Measurements from ENCODE around the gene FGFR1OP2.
"Not testable (repeated sequence)": the region's sequence is repeated elsewhere in the genome, so short reads cannot be mapped to it uniquely, and the experiment has no call there.

Gene FGFR1OP2

DNA sequence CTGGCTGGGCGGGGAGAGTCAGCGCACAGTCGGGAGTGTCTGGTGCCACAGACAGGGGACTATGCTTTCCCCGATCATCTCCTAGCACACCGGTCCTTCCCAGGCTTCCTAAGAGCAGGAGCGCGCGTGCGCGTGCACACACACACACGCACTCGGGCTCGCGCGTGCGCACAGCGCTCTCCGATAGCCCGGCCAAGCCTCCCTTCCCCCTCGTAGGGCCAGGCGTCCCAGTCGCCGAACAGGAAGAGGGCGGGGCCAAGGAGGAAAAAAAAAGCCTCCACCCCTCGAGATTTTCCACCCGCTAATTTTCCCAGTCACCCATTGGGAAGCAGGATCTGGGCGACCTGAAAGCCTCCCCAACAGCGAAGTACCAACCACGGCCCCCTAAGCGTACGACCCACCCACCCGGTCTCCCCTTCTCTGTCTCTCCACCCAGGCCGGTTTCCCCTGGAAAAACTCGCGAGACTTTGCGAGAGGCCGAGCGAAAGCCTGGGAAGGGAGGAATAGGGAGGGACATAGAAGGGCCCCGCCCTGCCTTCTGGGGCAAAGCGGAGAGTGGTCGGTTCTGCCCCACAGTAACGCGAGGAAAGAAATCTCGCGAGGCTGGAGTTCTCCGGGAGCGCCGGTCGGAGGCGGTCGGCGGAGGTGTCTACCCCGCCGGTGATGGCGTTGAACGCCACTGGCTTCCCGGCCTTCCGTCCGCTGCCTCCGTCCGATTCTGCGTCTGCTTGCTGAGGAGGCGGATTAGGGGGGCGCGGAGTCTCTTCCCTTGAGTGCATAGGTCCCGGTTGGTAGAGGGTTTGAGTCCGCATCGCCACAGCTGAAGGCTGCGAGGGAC, at the start of gene FGFR1OP2, which contains the start of gene INTS13:
TSS of gene FGFR1OP2 (plus strand) at position 608 of the 838 bp plus-strand sequence. CDS start 15,689 bp downstream, outside the sequence.
TSS of gene INTS13 (minus strand) at position 119 of the 838 bp plus-strand sequence. CDS start 1,178 bp downstream, outside the sequence.
- peak; percentile 98 for DNase-seq (ENCODE audit: low read depth)

DNA sequence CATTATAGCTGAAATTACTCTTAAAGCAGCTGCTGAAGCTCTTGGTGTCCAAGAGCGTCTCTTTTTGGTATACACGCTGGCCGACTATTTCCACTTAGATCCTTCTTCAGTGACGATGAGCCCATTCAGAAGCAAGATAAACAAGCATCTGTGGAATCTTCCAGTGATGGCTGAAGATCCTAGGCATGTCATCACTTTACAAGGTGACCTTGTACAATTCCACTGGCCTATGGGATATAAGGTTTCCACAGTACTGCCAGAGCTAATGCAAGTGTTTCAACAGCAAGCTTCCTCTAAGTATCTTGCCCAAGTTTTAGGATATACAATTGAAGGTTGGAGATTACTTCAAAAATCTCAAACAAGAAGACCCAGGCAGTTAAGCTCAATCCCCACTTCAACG, 47.5 kb upstream of the FGFR1OP2 start:
- no peak for DNase-seq (ENCODE audit: low read depth)

DNA sequence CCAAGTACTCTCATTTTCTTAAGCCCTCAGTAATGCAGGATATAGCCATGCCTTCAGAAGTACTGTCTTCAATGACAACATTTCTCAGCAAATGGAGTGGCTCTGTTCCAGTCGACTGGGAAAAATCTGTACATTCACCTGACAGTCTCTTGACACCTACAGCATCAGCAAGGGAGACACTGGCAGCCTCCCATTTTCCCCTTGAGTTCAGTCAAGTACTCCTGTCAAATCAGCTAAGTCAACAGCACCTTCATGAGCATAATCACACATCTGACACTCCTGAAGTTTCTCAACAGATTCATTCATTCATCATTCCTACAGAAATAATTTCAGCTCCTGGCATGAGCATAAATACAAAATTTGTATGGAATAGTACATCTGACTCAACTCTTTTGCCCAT, 46.6 kb upstream of the FGFR1OP2 start:
- no peak for DNase-seq (ENCODE audit: low read depth)

DNA sequence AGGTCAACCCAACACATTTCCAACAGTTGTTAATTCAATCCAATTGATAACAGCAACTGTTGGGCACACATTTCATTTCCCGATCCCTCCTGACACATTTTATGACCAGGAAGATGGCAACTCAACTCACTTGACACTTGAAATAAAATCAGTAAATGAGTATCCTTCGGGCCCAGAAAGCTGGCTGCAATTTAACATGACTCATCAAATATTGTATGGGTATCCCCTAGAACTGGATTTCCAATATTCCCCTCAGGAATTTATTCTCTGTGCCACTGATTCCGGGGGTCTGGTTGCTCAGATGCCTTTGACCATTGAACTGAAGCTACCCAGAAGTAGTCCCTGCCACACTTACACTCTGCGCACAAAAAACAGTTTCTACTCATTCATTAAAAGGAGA, 42.6 kb upstream of the FGFR1OP2 start:
- DNase-seq (ENCODE audit: low read depth), result no peak

DNA sequence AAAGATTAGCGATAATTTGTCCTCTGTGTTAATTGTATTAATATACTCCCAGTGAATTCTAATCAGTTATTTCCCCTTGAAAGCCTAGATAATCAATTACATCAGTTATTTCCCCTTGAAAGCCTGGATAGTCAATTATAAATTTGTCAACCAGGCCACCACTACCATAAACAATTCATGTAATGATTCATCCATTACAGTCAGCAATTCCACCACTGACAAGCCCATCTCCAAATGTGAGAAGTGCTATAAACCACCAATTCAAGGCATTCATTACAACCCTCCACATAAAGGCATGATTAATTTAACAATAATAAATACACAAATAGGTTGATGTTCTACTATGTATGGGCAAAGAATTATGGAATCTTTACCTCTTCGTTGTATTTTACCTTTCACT, 41.4 kb upstream of the FGFR1OP2 start:
- no peak for DNase-seq (ENCODE audit: low read depth)

DNA sequence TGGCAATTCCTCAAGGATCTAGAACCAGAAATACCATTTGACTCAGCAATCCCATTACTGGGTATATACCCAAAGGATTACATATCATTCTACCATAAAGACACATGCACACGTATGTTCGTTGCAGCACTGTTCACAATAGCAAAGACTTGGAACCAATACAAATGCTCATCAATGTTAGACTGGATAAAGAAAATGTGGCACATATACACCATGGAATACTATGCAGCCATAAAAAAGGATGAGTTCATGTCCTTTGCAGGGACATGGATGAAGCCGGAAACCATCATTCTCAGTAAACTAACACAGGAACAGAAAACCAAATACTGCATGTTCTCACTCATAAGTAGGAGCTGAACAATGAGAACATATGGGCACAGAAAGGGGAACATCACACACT, 34.9 kb upstream of the FGFR1OP2 start:
- not testable (repeated sequence) for DNase-seq (ENCODE audit: low read depth)

DNA sequence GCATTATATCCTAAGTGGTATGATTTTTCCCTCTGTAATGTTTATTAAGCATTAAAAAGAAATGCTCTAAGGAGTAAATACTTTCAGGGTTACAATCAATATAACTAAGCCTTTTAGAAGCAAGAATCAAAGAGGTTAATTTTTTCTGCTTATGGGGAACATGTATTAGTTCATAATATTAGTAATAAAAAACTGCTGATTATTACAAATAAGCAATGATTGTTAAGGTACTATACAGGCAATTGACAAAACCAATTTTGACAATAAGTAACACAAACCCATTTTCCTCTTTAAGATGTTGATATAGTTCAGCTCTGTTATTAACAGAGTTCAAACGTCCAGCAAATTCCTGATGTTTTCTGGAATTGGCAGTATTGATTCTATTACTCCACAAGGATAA, 32.2 kb upstream of the FGFR1OP2 start:
- DNase-seq (ENCODE audit: low read depth), result no peak

DNA sequence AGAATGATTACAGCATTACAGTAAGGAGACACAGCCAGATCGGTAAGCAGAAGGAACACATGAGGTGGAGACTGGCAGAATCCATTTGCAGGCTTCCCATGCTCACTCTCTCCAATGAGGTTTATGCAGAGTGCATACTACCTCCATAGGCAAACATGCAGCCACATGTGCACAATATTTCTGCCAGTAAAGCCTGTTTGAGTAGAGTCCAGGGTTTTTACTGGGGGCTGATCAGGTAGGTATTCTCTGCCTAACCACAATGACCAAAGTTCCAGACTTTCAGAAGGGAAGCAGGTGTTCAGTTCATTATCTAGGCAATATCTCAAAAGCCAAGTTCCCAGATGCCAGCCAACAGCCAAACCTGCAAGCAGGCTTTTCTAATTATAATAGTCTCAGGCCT, 31.6 kb upstream of the FGFR1OP2 start:
- no peak for DNase-seq (ENCODE audit: low read depth)

DNA sequence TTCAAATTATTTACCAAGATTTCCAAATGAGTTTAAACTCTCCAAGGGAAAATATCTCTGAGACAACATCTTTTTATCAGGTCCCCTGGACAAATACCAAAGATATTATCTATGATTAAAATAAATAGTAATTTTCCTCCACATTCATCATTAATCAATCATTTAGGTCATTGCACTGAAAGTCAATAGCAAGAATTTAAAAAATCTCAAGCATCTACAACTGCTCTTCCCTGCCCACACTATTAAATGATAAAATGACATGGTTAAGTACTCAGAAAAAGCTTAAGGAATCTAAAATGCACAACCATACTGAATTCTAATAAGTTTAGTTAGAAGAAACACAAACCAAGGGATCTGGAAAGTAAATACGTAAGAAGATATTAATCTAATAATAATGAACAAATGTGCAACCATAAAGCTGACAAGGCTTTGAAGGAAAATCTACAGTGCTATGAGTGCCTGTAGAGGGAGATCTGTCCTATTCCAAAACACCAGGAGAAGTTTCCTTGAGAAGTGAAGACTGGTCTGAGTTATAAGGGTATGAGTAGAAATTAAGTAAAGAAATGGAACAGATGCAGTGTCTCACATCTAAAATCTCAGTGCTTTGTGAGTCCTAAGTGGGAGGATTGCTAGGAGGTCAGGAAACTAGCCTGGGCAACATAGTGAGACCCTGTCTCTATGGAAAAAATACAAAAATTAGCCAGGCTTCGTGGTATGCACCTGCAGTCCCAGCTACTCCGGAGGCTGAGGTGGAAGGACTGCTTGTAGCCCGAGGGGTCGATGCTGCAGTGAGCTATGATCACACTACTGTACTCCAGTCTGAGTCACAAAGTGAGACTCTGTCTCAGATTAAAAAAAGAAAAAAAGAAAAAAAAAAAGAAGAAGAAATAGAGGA, 19.7 kb upstream of the FGFR1OP2 start:
- no peak for DNase-seq (ENCODE audit: low read depth)

DNA sequence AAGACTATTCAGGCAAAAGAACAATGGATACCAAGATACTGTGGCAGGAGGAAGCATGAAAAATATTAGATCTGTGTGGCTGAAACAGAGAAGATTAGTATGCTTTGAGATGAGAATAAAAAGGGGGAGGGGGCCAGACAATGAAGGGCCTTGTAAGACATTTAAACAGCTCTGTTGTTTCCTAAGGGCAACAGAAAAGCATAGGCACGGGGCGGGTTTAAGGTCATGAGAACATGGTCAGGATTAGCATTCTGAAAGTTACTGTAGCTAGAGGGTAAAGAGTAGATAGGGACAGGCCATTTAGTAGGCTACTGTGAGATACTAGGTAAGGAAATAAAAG, 19.1 kb upstream of the FGFR1OP2 start:
- no peak for DNase-seq (ENCODE audit: low read depth)

DNA sequence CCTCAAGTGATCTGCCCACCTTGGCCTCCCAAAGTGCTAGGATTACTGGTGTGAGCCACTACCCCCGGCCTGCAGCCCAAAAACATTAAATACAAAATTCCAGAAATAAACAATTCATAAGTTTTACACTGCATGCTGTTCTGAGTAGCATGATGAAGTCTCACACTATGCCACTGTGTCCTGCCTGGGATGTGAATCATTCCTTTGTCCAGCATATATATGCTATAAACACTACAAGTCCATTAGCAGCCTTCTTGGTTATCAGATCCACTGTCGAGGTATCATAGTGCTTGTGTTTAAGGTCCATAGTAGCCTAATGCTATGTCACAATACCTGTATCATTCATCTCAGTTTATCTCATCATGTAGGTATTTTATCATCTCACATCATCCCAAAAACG, 16.4 kb upstream of the FGFR1OP2 start:
- DNase-seq (ENCODE audit: low read depth), result no peak

DNA sequence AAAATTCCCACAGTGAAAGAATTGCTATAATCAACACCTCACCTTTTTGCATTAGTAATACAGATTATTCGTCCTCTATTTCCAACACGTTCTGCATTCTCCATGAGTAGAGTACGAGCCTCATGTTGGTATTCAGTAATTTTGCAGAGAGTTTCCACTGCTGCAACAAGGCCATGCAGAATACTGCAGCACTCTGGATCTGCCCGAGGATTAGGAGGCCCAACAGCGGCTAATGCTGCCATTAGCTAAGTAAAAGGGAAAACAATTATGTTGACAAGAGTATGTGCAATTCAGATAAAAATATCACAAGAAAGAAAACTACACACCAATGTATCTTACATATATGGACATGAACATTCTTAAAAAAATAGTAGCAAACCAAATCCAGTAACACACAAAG, 9.6 kb upstream of the FGFR1OP2 start:
- no peak for DNase-seq (ENCODE audit: low read depth)

DNA sequence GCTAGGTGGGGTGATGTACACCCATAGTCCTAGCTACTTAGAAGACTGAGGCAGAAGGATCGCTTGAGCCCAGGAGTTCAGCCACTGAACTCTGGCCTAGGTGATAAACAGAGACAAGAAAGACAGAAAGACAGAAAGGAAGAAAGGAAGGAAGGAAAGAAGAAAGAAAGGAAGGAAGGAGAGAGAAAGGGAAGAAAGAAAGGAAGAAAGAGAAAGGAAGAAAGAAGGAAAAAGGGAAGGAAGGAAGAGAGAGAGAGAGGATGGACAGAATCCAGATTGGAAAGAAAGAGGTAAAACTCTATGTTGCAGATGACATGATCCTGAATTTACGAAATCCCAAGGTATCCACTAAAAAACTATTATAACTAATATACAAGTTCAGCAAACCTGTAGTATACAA, 8.7 kb upstream of the FGFR1OP2 start:
- DNase-seq (ENCODE audit: low read depth), result no peak

DNA sequence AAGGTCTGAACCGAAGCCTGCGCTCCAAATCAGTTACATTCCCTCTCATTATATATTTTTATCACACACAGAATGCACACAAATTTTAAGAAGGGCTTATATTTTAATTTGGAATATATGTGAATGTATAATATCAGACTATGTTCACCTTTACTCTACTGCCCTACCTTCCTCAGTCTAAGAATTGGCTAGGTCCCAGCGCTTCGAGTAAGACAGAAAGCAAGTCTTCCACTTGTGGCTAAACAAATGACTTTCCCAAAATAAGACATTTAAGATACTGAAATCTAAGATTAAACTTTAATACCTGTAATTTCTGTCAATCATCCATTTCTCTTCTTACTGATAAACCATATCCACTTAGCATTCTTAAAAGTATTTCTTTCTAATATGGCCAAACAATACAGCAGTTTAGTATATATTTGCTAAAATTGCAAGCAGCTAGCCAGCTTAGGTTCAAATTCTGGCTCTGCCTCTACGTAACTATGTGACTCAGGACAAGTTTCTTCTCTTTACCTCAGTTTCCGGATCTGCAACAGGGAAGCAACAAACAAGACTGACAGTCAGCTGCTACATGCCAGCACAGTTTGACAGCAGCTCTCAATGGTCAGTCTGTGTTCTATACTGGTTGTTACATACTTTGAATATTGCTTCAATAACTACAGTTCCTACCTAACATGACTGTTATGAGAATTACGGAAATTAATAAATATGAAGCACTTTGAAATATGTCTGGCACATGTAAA, 2.5 kb upstream of the FGFR1OP2 start:
- DNase-seq (ENCODE audit: low read depth), result no peak

DNA sequence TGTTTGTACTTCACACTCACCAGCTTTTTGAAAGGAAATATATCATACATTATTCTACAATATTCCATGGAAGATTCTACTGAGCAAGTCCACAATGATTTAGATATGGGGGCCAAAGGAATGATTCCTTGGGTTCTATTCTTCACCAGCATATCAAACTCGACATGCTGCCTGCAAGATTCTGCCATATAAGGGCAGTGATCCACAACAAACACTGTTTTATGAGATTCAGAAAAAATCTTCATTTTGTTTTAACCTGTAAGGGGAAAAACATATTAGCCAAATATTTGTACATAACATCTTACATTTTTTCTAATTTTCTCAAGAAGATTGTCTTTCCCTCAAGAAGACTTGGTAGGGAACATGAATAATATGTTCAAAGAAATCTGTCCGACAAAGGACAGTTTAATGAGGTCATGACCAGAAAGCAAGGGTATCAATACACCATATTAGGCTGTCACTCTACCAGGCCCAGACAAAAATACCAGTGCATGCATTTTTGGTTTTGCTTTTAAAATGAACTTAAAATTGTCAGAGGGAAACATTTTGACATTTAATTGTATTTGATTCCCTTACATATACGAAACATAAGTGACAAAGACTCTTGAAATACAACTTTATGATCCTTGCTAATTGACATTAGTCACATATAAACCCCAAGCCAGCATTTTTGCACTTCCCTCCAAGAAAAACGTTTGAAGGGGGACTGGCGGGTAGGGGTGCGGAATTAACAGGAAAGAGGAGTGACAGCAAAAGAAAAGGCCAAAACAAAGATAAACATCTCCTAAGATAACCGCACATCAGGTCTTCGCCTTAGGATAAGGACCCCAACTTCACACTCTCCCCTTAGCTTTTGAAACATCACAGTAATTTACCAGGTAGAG, 1.5 kb upstream of the FGFR1OP2 start:
- no peak for DNase-seq (ENCODE audit: low read depth)

DNA sequence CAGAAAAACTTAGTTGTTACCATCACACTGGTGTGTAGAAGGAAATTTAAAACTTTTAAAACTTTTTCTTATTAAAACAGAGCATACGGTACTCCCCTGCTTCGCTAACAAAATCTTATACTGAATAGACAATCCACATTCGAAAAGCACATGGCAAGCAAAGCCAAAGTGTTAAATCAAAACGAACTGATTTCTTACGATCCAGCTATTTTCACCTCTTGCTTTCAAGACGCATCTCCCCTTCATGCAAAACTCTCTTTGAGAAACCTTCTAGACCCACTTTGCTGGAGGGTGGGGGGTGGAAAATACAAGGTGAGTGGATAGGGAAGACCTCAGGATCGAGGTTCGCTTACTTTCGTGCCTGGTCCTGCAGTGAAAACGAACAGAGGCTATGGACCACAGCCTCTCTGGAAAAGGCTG, 817 bp upstream of the FGFR1OP2 start:
- DNase-seq (ENCODE audit: low read depth), result no peak

DNA sequence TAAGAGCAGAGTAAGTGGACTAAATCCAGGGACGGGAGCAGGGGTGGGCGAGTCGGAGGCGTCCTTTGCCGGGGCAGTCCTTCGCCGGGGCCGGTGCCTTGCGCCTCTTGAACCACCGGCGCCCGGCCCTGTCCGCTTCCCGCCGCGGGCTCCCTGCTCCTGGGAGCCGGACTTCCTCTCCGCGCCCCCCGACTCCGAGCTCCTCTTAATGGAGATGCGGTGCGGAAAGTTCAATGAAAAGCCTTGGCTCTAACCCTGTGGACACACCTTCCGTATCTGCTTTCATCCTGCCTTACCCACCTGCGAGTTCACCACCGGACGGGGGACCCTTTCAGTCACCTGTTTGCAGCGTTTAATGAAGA, 412 bp downstream of the FGFR1OP2 start:
- DNase-seq (ENCODE audit: low read depth), result peak; percentile 16

DNA sequence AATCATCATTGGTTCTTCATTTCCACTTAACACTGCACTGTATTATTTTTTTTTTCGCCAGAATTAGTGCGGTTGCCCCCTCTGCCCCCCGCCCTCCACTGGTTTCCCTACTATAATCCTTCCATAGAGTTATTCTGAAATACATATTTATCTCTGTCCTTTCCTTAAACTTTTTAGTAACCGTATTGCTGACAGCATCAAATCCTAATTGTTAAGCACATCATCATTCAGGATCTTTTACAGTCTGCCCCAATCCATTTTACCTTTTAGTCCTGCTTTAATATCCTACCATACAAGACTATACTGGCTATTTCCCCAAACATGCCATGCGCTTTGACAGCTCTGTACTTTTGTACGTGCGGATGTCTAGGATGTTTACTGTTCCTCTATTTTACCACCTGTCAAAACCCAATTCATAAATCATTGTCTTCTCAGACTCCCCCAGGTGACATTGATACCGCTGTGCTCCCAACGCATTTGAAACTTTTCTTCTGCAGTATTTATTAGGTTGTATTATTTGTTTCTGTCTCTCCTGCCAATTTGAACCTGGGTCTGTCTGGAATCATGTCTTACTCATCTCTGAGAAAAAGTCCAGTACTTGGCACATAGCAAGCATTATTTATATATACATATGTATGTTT, 1.0 kb downstream of the FGFR1OP2 start:
- DNase-seq (ENCODE audit: low read depth), result no peak

DNA sequence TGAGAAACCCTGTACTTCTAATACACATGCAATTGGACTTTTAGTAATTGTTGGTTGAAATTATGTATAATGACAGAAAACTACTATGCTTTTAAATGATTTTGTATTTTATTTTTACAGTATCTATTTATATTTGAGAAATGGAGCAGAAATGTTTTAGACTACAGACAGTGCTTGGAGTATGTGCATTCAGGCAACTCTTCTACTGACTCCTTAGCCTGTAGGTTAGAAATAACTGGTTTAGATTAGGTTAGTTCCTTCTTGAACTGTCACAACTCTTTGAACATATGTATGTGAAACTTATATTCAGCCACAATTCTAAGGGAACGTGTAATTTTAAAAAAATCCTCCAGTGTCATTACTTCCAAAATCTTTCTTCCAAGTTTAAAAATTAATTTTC, 1.7 kb downstream of the FGFR1OP2 start:
- DNase-seq (ENCODE audit: low read depth), result no peak

DNA sequence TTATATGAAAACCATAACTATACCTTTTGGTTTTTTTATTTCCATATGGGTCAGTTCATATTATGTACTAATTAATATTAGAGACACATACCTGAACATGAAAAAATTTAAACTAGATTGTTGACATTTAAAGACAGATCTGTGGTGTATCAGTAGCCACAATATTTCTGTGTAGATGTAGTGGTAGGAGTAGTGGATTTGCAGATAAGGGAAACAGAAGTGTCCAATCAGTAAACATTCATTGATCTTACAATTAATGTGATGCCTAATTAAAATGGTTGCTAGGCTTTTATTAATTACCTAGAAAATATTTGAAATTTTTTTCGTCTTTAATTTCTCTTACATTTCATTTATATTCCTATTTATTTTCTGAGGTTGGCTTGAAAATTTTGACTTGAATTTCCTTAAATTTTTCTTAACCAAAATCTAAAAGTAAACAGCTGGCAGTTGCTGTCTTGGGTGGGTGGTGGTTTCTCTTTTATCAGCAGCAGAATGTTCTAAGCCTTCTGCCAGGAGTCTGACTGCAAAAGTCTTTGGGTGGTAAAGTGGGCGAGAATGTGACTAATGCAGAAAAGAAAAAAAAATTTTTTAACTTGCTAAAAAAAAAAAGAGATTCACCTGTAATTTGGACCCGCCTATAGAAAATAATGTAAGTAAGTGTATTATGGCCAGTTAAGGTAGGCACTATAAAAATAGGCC, 2.4 kb downstream of the FGFR1OP2 start:
- DNase-seq (ENCODE audit: low read depth), result no peak

Measured in activated T-cell treated with anti-CD3 and anti-CD28 coated beads for 24 hours (primary cell).